GM04504 (cell line): ENCODE results near the gene SPATA21.

Experiments
- DNase-seq: peaks from one replicate; pipeline ENCODE4 v3.0.0-alpha.2; 2012; ENCODE audit warnings: low read depth

Gene SPATA21

GRCh38 chr1:16450863-16451481, 13.7 kb upstream of the SPATA21 start:
- no peak for DNase-seq

- no peak for DNase-seq
Observed at GRCh38 chr1:16449666-16450065, 12.4 kb upstream of the SPATA21 start.

- no peak for DNase-seq
Observed at GRCh38 chr1:16449065-16449464, 11.8 kb upstream of the SPATA21 start.

- no peak for DNase-seq
Observed at GRCh38 chr1:16447641-16448040, 10.4 kb upstream of the SPATA21 start.

GRCh38 chr1:16446116-16446515, 8.9 kb upstream of the SPATA21 start:
- DNase-seq, result no peak

GRCh38 chr1:16445052-16445451, 7.8 kb upstream of the SPATA21 start:
- no peak for DNase-seq

GRCh38 chr1:16443975-16444770, 6.9 kb upstream of the SPATA21 start:
- DNase-seq, result no peak

GRCh38 chr1:16442941-16443340, 5.7 kb upstream of the SPATA21 start:
- no peak for DNase-seq

GRCh38 chr1:16442265-16442664, 5.0 kb upstream of the SPATA21 start:
- no peak for DNase-seq

- DNase-seq, result no peak
Observed at GRCh38 chr1:16441282-16441665, 4.0 kb upstream of the SPATA21 start.

GRCh38 chr1:16440470-16441281, 3.5 kb upstream of the SPATA21 start, which contains the start of gene NECAP2:
Gene NECAP2 (plus strand): TSS chr1:16440724. CDS start chr1:16440762, 38 bp downstream.
- peak; percentile 70 for DNase-seq

GRCh38 chr1:16440131-16440469, 2.9 kb upstream of the SPATA21 start:
- DNase-seq, result no peak

- DNase-seq, result no peak
Observed at GRCh38 chr1:16438924-16439323, 1.7 kb upstream of the SPATA21 start.

GRCh38 chr1:16438516-16438915, 1.3 kb upstream of the SPATA21 start:
- no peak for DNase-seq

GRCh38 chr1:16434501-16434900, 2.7 kb downstream of the SPATA21 start:
- no peak for DNase-seq

- DNase-seq, result no peak
Observed at GRCh38 chr1:16434007-16434406, 3.2 kb downstream of the SPATA21 start.

GRCh38 chr1:16433030-16433429, 4.2 kb downstream of the SPATA21 start:
- DNase-seq, result no peak

GRCh38 chr1:16430606-16431005, 6.6 kb downstream of the SPATA21 start:
- no peak for DNase-seq

GRCh38 chr1:16425125-16426025, 11.8 kb downstream of the SPATA21 start:
- no peak for DNase-seq

GRCh38 chr1:16422041-16422440, 15.2 kb downstream of the SPATA21 start:
- no peak for DNase-seq

- DNase-seq, result no peak
Observed at GRCh38 chr1:16421201-16421600, 16.0 kb downstream of the SPATA21 start.
